Brain microvascular endothelial cell (primary cell): ENCODE data around the gene HSD17B3.

Source experiments
- DNase-seq: peaks from one replicate; pipeline ENCODE4 v3.0.0-alpha.2; 2020
- H3K27ac ChIP-seq: fragments of 250-450 bp; sonication (Bioruptor Pico); 2 replicates; pipeline ENCODE4 v1.5.1; 2020; ENCODE audit warnings: mild to moderate bottlenecking, moderate library complexity
- H3K27me3 ChIP-seq: fragments of 250-450 bp; sonication (Bioruptor Pico); replicated peaks from 2 replicates; pipeline ENCODE4 v1.5.1; 2020; ENCODE audit warnings: mild to moderate bottlenecking
- H3K36me3 ChIP-seq: fragments of 250-450 bp; sonication (Bioruptor Pico); replicated peaks from 2 replicates; pipeline ENCODE4 v1.5.1; 2020; ENCODE audit warnings: mild to moderate bottlenecking
- H3K4me3 ChIP-seq: 2 replicates; pipeline ENCODE4 v1.5.1; 2011; ENCODE audit warnings: low read depth, mild to moderate bottlenecking, control low read depth, low read length, moderate library complexity
- in situ Hi-C: cut with HindIII; loops from 2 replicates; pipeline ENCODE4 v1.10.0; 2017; ENCODE audit warnings: low sequenced_read_pairs, low pct_ligation_motif_present
- TF ChIP-seq, protein P1 (sequence below): IDR thresholded peaks from 2 replicates; pipeline ENCODE4 v1.5.1; 2011; ENCODE audit warnings: low read depth, mild to moderate bottlenecking, moderate library complexity, low read length, control low read depth, inconsistent platforms; ENCODE audit errors: missing control alignments

The HSD17B3 gene

GRCh38 chr9:96217294-96217707, 84.7 kb downstream of the HSD17B3 start:
- Histone ChIP-seq H3K27ac (no peak overlapping the region), H3K4me3 (no peak overlapping the region), H3K27me3 (peaks cover 15% of the 10 kb centered on the region), H3K36me3 (no peaks in the 10 kb centered on the region)
- in situ Hi-C loops, result no loop called here
- peak; percentile 9 for DNase-seq
- TF ChIP-seq, protein P1, sequence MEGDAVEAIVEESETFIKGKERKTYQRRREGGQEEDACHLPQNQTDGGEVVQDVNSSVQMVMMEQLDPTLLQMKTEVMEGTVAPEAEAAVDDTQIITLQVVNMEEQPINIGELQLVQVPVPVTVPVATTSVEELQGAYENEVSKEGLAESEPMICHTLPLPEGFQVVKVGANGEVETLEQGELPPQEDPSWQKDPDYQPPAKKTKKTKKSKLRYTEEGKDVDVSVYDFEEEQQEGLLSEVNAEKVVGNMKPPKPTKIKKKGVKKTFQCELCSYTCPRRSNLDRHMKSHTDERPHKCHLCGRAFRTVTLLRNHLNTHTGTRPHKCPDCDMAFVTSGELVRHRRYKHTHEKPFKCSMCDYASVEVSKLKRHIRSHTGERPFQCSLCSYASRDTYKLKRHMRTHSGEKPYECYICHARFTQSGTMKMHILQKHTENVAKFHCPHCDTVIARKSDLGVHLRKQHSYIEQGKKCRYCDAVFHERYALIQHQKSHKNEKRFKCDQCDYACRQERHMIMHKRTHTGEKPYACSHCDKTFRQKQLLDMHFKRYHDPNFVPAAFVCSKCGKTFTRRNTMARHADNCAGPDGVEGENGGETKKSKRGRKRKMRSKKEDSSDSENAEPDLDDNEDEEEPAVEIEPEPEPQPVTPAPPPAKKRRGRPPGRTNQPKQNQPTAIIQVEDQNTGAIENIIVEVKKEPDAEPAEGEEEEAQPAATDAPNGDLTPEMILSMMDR, result no peak

GRCh38 chr9:96216583-96216982, 85.4 kb downstream of the HSD17B3 start:
- TF ChIP-seq, protein P1, result no peak
- H3K36me3 ChIP-seq, result no peaks in the 10 kb centered on the region
- H3K4me3 ChIP-seq, result no peak overlapping the region
- H3K27ac ChIP-seq, result no peak overlapping the region
- no peak for DNase-seq
- peaks cover 15% of the 10 kb centered on the region for H3K27me3 ChIP-seq
- in situ Hi-C loops, result no loop called here

DNA sequence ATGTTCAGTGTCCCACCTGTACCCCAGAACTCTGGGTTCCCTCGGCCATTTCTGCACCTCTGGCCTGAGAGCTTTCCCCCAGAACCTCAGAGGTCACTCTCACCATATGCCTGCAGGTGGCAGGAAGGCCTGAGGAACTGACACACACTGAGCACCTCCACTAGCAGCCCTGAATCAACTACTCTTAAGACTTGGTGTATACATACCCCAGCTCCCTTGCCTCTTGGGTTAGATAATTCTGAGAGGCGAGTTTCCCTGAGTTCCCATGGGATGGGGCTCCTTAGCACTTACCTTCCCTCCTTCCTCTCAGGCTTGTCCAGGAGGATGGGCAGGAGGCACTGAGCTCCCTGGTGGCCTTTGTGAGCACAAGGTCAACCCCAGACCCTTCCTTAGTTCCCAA, 86.1 kb downstream of the HSD17B3 start:
- no peak overlapping the region for H3K4me3 ChIP-seq
- in situ Hi-C loops, result no loop called here
- H3K27ac ChIP-seq, result no peak overlapping the region
- DNase-seq, result no peak
- TF ChIP-seq, protein P1, result no peak
- peaks cover 15% of the 10 kb centered on the region for H3K27me3 ChIP-seq
- H3K36me3 ChIP-seq, result no peaks in the 10 kb centered on the region

DNA sequence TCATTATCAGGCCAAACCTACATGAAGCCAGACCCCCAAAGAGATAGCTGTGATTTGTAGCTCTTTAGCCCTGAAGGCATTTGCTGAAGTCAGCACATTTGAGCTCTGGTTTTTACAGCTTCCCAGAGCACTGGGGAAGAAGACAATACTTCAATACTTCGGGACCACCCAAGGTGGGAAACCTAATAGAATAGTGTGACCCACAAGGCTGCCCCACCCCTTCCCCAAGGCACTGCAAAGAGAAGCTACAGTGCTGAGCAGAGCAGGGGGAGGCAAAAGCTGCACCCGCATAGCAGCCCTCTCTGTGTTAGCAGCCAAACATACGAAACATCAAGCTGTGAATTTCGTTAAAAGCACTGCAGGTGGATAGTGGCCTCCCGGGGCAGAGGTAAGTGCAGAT, 87.3 kb downstream of the HSD17B3 start:
- no peak for DNase-seq
- Histone ChIP-seq H3K27ac (no peak overlapping the region), H3K27me3 (peaks cover 16% of the 10 kb centered on the region), H3K36me3 (no peaks in the 10 kb centered on the region), H3K4me3 (no peak overlapping the region)
- TF ChIP-seq, protein P1, result no peak
- in situ Hi-C loops, result no loop called here

DNA sequence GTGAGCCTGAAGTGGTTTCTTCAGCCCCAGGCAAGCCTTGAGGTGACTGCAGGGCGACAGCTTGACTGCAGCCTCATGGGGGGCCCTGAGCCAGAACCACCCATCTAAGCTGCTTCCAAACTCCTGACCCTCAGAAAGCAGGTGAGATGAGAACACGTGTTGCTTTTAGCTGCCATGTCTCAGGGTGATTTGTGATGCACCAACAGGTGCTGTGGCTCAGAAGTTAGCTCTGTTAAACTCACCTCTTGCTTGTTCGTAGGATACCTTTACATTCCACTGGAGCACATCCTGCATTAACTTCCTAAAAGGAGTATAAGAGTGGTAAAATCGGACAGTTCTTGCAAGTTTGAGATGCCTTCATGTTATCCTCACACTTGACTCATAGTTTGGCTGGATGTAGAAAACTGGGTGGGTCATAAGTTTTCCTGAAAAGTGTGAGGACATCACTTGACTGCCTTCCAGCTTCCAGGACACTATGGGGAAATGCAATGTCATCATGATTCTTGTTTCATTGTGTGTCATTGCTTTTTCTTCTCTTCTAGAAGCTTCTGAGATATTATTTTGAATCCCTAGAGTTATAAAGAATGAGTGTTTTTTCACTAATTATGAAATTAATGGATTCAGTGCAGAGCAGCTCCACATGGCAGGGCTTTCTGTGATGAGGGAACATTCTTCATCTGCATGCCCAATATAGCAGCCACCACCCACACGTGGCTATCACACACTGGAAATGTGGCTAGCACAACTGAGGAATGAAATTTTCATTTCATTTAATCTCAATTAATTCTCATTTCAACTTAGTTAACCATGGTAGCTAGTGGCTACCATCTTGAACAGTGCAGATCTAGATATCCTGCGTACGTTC, 92.3 kb downstream of the HSD17B3 start:
- Histone ChIP-seq H3K27me3 (peaks cover 2% of the 10 kb centered on the region), H3K4me3 (no peak overlapping the region), H3K36me3 (no peaks in the 10 kb centered on the region), H3K27ac (no peak overlapping the region)
- TF ChIP-seq, protein P1, result no peak
- peak; percentile 15 for DNase-seq
- in situ Hi-C loops, result no loop called here

GRCh38 chr9:96206156-96206751, 95.7 kb downstream of the HSD17B3 start:
- no peak overlapping the region for H3K27ac ChIP-seq

More at GRCh38 chr9:96206156-96206751, 95.7 kb downstream of the HSD17B3 start:
- Histone ChIP-seq H3K27me3 (peaks cover 4% of the 10 kb centered on the region), H3K4me3 (no peak overlapping the region), H3K36me3 (no peaks in the 10 kb centered on the region)
- no peak for DNase-seq
- in situ Hi-C loops, result no loop called here
- TF ChIP-seq, protein P1, result no peak
